Measurements from ENCODE around the gene VRTN. TPM values are rescaled to one million over a fixed set of nuclear protein-coding genes. Genes with fewer than 3 reads are reported as not detected.
"Not testable (repeated sequence)": the region's sequence is repeated elsewhere in the genome, so short reads cannot be mapped to it uniquely, and the experiment has no call there.

VRTN gene
- total RNA-seq, 1 donor from 2014 or later: not detected

- Mint-ChIP-seq H3K36me3 (ENCODE audit: low read depth) (no peaks in the 10 kb centered on the region), H3K4me1 (no peaks in the 10 kb centered on the region), H3K27ac (ENCODE audit: unreplicated experiment) (no peak overlapping the region), H3K27me3 (ENCODE audit: low read depth) (no peaks in the 10 kb centered on the region), H3K9me3 (peaks cover 3% of the 10 kb centered on the region), H3K4me3 (no peak overlapping the region)
- no peak for DNase-seq (ENCODE audit: low read depth, low spot score)
- no peak for TF ChIP-seq CTCF (conservative IDR thresholded peaks at IDR 0.05)
Observed at GRCh38 chr14:74380172-74380571, 31.9 kb downstream of the VRTN start.

- Mint-ChIP-seq H3K36me3 (ENCODE audit: low read depth) (no peaks in the 10 kb centered on the region), H3K4me1 (no peaks in the 10 kb centered on the region), H3K4me3 (no peak overlapping the region), H3K27ac (ENCODE audit: unreplicated experiment) (no peak overlapping the region), H3K27me3 (ENCODE audit: low read depth) (no peaks in the 10 kb centered on the region), H3K9me3 (peaks cover 3% of the 10 kb centered on the region)
- TF ChIP-seq CTCF (conservative IDR thresholded peaks at IDR 0.05): no peak
- DNase-seq (ENCODE audit: low read depth, low spot score): no peak
Observed at GRCh38 chr14:74380845-74381244, 32.6 kb downstream of the VRTN start.

- not testable (repeated sequence) for H3K9me3 Mint-ChIP-seq; DNase-seq (ENCODE audit: low read depth, low spot score); H3K36me3 Mint-ChIP-seq (ENCODE audit: low read depth); H3K4me3 Mint-ChIP-seq; H3K4me1 Mint-ChIP-seq; H3K27me3 Mint-ChIP-seq (ENCODE audit: low read depth); H3K27ac Mint-ChIP-seq (ENCODE audit: unreplicated experiment)
Observed at GRCh38 chr14:74381571-74381970, 33.3 kb downstream of the VRTN start.

- no peak for TF ChIP-seq CTCF (conservative IDR thresholded peaks at IDR 0.05)
- Mint-ChIP-seq H3K27me3 (ENCODE audit: low read depth) (no peaks in the 10 kb centered on the region), H3K36me3 (ENCODE audit: low read depth) (no peaks in the 10 kb centered on the region), H3K27ac (ENCODE audit: unreplicated experiment) (peak overlapping the region; percentile 92), H3K4me3 (no peak overlapping the region), H3K9me3 (no peaks in the 10 kb centered on the region), H3K4me1 (no peaks in the 10 kb centered on the region)
- DNase-seq (ENCODE audit: low read depth, low spot score): no peak
Observed at GRCh38 chr14:74382231-74382630, 34.0 kb downstream of the VRTN start.

GRCh38 chr14:74389980-74390379 lies 41.7 kb downstream of the VRTN start:
- H3K4me1 Mint-ChIP-seq: peaks cover 12% of the 10 kb centered on the region
- TF ChIP-seq CTCF (conservative IDR thresholded peaks at IDR 0.05): no peak
- H3K27ac Mint-ChIP-seq (ENCODE audit: unreplicated experiment): no peak overlapping the region
- H3K4me3 Mint-ChIP-seq: no peak overlapping the region
- H3K9me3 Mint-ChIP-seq: no peaks in the 10 kb centered on the region
- DNase-seq (ENCODE audit: low read depth, low spot score): no peak
- H3K27me3 Mint-ChIP-seq (ENCODE audit: low read depth): peaks cover 2% of the 10 kb centered on the region
- H3K36me3 Mint-ChIP-seq (ENCODE audit: low read depth): no peaks in the 10 kb centered on the region

- not testable (repeated sequence) for H3K27ac Mint-ChIP-seq (ENCODE audit: unreplicated experiment); H3K9me3 Mint-ChIP-seq; DNase-seq (ENCODE audit: low read depth, low spot score); H3K4me3 Mint-ChIP-seq; H3K36me3 Mint-ChIP-seq (ENCODE audit: low read depth); H3K27me3 Mint-ChIP-seq (ENCODE audit: low read depth)
- peaks cover 12% of the 10 kb centered on the region for H3K4me1 Mint-ChIP-seq
Observed at GRCh38 chr14:74390505-74390904, 42.2 kb downstream of the VRTN start.

GRCh38 chr14:74391479-74391878 lies 43.2 kb downstream of the VRTN start:
- no peak overlapping the region for H3K27ac Mint-ChIP-seq (ENCODE audit: unreplicated experiment)
- TF ChIP-seq CTCF (conservative IDR thresholded peaks at IDR 0.05): no peak
- peaks cover 12% of the 10 kb centered on the region for H3K4me1 Mint-ChIP-seq

More at GRCh38 chr14:74391479-74391878, 43.2 kb downstream of the VRTN start:
- H3K36me3 Mint-ChIP-seq (ENCODE audit: low read depth): no peaks in the 10 kb centered on the region
- peaks cover 5% of the 10 kb centered on the region for H3K27me3 Mint-ChIP-seq (ENCODE audit: low read depth)
- no peak for DNase-seq (ENCODE audit: low read depth, low spot score)
- no peaks in the 10 kb centered on the region for H3K9me3 Mint-ChIP-seq
- H3K4me3 Mint-ChIP-seq: no peak overlapping the region
